ENCODE measurements around the gene MICAL1. TPM values are rescaled to one million over a fixed set of nuclear protein-coding genes. Genes with fewer than 3 reads are reported as not detected.
"Not testable (repeated sequence)": the region's sequence is repeated elsewhere in the genome, so short reads cannot be mapped to it uniquely, and the experiment has no call there.

MICAL1 gene
- total RNA-seq, 4 donors from 2014 or later = 14.3 to 33.6 (median 21.7) TPM

- intact Hi-C loops (cut with DNase I) = no loop called here
- H3K9me3 ChIP-seq = no peaks in the 10 kb centered on the region
- DNase-seq = no peak
- 90 to 97% methylated on average over 1 of the region's 1 CpG for WGBS, 2 donors
- no peaks in the 10 kb centered on the region for H3K27me3 ChIP-seq
- TF ChIP-seq CTCF (IDR thresholded peaks at IDR 0.05) = no peak
- no peak for TF ChIP-seq POLR2A (IDR thresholded peaks at IDR 0.05)
- no peak overlapping the region for H3K27ac ChIP-seq
- no peaks in the 10 kb centered on the region for H3K36me3 ChIP-seq
- H3K4me3 ChIP-seq (replicated peaks in 1 of 3) = no peak overlapping the region
- peaks cover 18 to 39% of the 10 kb centered on the region in 2 donors for H3K4me1 ChIP-seq
Observed at GRCh38 chr6:109461733-109462526, 6.4 kb upstream of the MICAL1 start.

- 96 to 98% methylated on average over 1 of the region's 1 CpG for WGBS, 2 donors
- H3K9me3 ChIP-seq; H3K4me3 ChIP-seq (replicated peaks in 1 of 3); H3K36me3 ChIP-seq; DNase-seq; intact Hi-C loops (cut with DNase I); H3K27me3 ChIP-seq: not testable (repeated sequence)
- H3K27ac ChIP-seq = peak overlapping the region; percentile 67 to 78 (median 75)
- peaks cover 25 to 41% of the 10 kb centered on the region in 2 donors for H3K4me1 ChIP-seq
Observed at GRCh38 chr6:109461205-109461604, 5.6 kb upstream of the MICAL1 start.

- TF ChIP-seq CTCF (IDR thresholded peaks at IDR 0.05) (no peak), POLR2A (IDR thresholded peaks at IDR 0.05) (no peak)
- Histone ChIP-seq H3K9me3 (no peaks in the 10 kb centered on the region), H3K27me3 (no peaks in the 10 kb centered on the region), H3K36me3 (no peaks in the 10 kb centered on the region), H3K27ac (peak overlapping the region; percentile 67 to 78 (median 75)), H3K4me1 (peaks cover 24 to 35% of the 10 kb centered on the region in 2 donors), H3K4me3 (replicated peaks in 1 of 3) (no peak overlapping the region)
- DNase-seq = peak; percentile 63 to 69
- intact Hi-C loops (cut with DNase I) = no loop called here
- WGBS, 2 donors = 54 to 72% methylated on average over 3 of the region's 3 CpGs
Observed at GRCh38 chr6:109460161-109460829, 4.7 kb upstream of the MICAL1 start.

- no peak for TF ChIP-seq CTCF (IDR thresholded peaks at IDR 0.05)
- TF ChIP-seq POLR2A (IDR thresholded peaks at IDR 0.05) = no peak
- Histone ChIP-seq H3K27me3 (no peaks in the 10 kb centered on the region), H3K36me3 (no peaks in the 10 kb centered on the region), H3K9me3 (no peaks in the 10 kb centered on the region), H3K4me3 (replicated peaks in 1 of 3) (no peak overlapping the region), H3K27ac (no peak overlapping the region), H3K4me1 (peaks cover 24 to 39% of the 10 kb centered on the region in 2 donors)
- intact Hi-C loops (cut with DNase I) = no loop called here
- 89 to 91% methylated on average over 5 of the region's 5 CpGs for WGBS, 2 donors
- no peak for DNase-seq
Observed at GRCh38 chr6:109458774-109459531, 3.4 kb upstream of the MICAL1 start.

GRCh38 chr6:109457562-109457996, 2.0 kb upstream of the MICAL1 start:
- intact Hi-C loops (cut with DNase I) = no loop called here
- Histone ChIP-seq H3K4me3 (replicated peaks in 1 of 3) (no peak overlapping the region), H3K27me3 (no peaks in the 10 kb centered on the region), H3K36me3 (no peaks in the 10 kb centered on the region), H3K9me3 (no peaks in the 10 kb centered on the region), H3K27ac (peak overlapping the region in 1 of 3 donors; percentile 71), H3K4me1 (peaks cover 24 to 39% of the 10 kb centered on the region in 2 donors)
- no peak for TF ChIP-seq CTCF (IDR thresholded peaks at IDR 0.05)
- TF ChIP-seq POLR2A (IDR thresholded peaks at IDR 0.05) = no peak
- 96 to 97% methylated on average over 6 of the region's 6 CpGs for WGBS, 2 donors
- DNase-seq = no peak

All from thyroid gland (tissue), 4 donors.